Peyer's patch (tissue), 4 donors: Measurements from ENCODE around the gene PAGE2. TPM values are rescaled to one million over a fixed set of nuclear protein-coding genes. Genes with fewer than 3 reads are reported as not detected.

ENCODE experiments used
- DNase-seq, 3 donors: peaks; one replicate each; pipeline ENCODE4 v3.0.0-alpha.2; 2017 to 2019
- H3K27ac ChIP-seq, 4 donors: fragments of 200-600 bp; sonication (generic); one replicate each; pipeline ENCODE4 v1.5.1; 2016 to 2019
- H3K27me3 ChIP-seq, 2 donors: fragments of 200-600 bp; sonication (generic); one replicate each; pipeline ENCODE4 v1.5.1; 2019
- H3K36me3 ChIP-seq, 3 donors: fragments of 200-600 bp; sonication (generic); one replicate each; pipeline ENCODE4 v1.5.1; 2016 to 2019
- H3K4me1 ChIP-seq, 4 donors: fragments of 200-600 bp; sonication (generic); one replicate each; pipeline ENCODE4 v1.5.1; 2016 to 2019
- H3K4me3 ChIP-seq, 4 donors: fragments of 200-600 bp; sonication (generic); 1 replicate in 3 of 4; 2 replicates in 1 of 4; pipeline ENCODE4 v1.5.1; 2016 to 2019; ENCODE audit warnings: mild to moderate bottlenecking in 1 of 4
- H3K9me3 ChIP-seq, 4 donors: fragments of 200-600 bp; sonication (generic); one replicate each; pipeline ENCODE4 v1.5.1; 2016 to 2019; ENCODE audit warnings: mild to moderate bottlenecking in 1 of 4
- CTCF ChIP-seq, 6 experiments: fragments of 450-650 bp in 4 of 6; fragments of 200-600 bp in 2 of 6; sonication (generic) in 1 of 6; IDR thresholded peaks; one replicate each; pipeline ENCODE4 v1.5.1; 2017 to 2019; ENCODE audit warnings: antibody characterized with exemption in 6 of 6, mild to moderate bottlenecking in 3 of 6, moderate library complexity in 1 of 6
- POLR2A ChIP-seq, 2 donors: fragments of 450-650 bp; IDR thresholded peaks; one replicate each; pipeline ENCODE4 v1.5.1; 2017; ENCODE audit warnings: antibody characterized with exemption in 2 of 2, mild to moderate bottlenecking in 2 of 2, moderate library complexity in 2 of 2
- total RNA-seq, 4 donors: library from RNA; depleted of rRNA; stranded (reverse); fragments of >200 nt; gene quantifications; one replicate each; pipeline ENCODE4 v1.1.0, GENCODE V29; 2016

PAGE2 gene
- total RNA-seq, 4 donors from 2014 or later, result not detected

GRCh38 chrX:55119712-55120111, 30.9 kb downstream of the PAGE2 start:
- TF ChIP-seq POLR2A (IDR thresholded peaks at IDR 0.05) (no peak), CTCF (IDR thresholded peaks at IDR 0.05) (no peak)
- no peak for DNase-seq
- no peak overlapping the region for H3K4me3 ChIP-seq
- H3K27ac ChIP-seq, result no peak overlapping the region
- no peaks in the 10 kb centered on the region for H3K27me3 ChIP-seq
- H3K36me3 ChIP-seq, result no peaks in the 10 kb centered on the region
- no peaks in the 10 kb centered on the region for H3K4me1 ChIP-seq
- no peaks in the 10 kb centered on the region for H3K9me3 ChIP-seq

DNA sequence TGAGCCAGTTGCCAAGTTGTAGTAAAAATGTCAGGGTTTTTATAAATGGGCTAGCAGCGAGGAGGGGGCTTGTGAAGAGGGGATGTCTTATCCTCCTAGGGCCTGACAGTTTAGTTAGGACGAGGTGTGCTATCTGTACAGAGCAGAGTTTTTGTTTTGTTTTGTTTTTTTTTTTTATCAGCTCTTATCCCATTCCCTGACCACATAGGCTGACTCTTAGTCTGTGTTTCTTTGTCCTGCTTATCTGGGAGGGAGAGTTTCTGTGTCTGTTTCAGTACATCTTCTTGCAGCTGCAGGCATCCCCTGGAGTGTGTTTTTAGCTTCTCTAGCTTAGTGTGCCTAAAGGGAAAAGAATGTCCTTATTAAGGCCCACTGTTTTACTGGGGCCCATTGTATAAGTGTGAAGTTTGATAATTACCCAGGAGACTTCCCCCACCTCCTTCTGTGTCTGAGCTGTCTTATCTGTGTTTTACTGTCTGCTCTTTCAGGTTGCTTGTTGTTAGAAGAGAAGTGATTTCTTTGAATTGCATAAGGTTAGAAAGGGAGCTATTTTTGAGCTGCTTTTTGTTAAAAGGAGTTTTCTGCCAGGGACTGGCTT, 32.0 kb downstream of the PAGE2 start:
- no peak for TF ChIP-seq CTCF (IDR thresholded peaks at IDR 0.05)
- Histone ChIP-seq H3K4me1 (no peaks in the 10 kb centered on the region), H3K4me3 (no peak overlapping the region), H3K27ac (no peak overlapping the region), H3K36me3 (no peaks in the 10 kb centered on the region), H3K27me3 (no peaks in the 10 kb centered on the region), H3K9me3 (no peaks in the 10 kb centered on the region)
- no peak for DNase-seq

GRCh38 chrX:55123900-55124299, 35.1 kb downstream of the PAGE2 start:
- Histone ChIP-seq H3K9me3 (no peaks in the 10 kb centered on the region), H3K4me1 (no peaks in the 10 kb centered on the region), H3K4me3 (no peak overlapping the region), H3K36me3 (no peaks in the 10 kb centered on the region), H3K27ac (no peak overlapping the region), H3K27me3 (no peaks in the 10 kb centered on the region)
- DNase-seq, result no peak
- TF ChIP-seq POLR2A (IDR thresholded peaks at IDR 0.05) (no peak), CTCF (IDR thresholded peaks at IDR 0.05) (no peak)

DNA sequence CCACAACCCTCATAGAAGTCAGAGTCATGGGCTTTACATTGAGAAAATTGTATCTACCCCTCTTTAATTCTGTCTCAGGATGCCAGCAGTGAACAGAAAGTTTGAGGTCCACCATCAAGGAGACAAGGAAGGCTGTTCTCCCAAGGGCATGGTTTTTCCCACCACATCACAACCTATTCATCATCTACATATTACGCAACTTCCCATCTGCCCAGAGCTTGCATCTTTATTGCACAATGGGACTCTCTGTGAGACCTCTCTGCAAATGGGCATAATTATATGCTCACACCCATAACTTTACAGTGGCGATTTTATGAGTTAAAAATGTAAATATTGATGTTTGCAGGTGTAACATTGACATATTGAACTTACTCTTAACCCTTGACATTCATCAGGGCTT, 38.9 kb downstream of the PAGE2 start:
- H3K4me1 ChIP-seq, result no peaks in the 10 kb centered on the region
- no peaks in the 10 kb centered on the region for H3K27me3 ChIP-seq
- H3K4me3 ChIP-seq, result no peak overlapping the region
- TF ChIP-seq POLR2A (IDR thresholded peaks at IDR 0.05) (no peak), CTCF (IDR thresholded peaks at IDR 0.05) (no peak)
- H3K36me3 ChIP-seq, result no peaks in the 10 kb centered on the region
- H3K9me3 ChIP-seq, result no peaks in the 10 kb centered on the region
- H3K27ac ChIP-seq, result no peak overlapping the region
- no peak for DNase-seq

- Histone ChIP-seq H3K4me1 (no peaks in the 10 kb centered on the region), H3K9me3 (no peaks in the 10 kb centered on the region), H3K4me3 (no peak overlapping the region), H3K36me3 (no peaks in the 10 kb centered on the region), H3K27me3 (no peaks in the 10 kb centered on the region), H3K27ac (no peak overlapping the region)
- no peak for TF ChIP-seq POLR2A (IDR thresholded peaks at IDR 0.05)
- no peak for TF ChIP-seq CTCF (IDR thresholded peaks at IDR 0.05)
- DNase-seq, result no peak
Measured at GRCh38 chrX:55129361-55129760, 40.5 kb downstream of the PAGE2 start.

DNA sequence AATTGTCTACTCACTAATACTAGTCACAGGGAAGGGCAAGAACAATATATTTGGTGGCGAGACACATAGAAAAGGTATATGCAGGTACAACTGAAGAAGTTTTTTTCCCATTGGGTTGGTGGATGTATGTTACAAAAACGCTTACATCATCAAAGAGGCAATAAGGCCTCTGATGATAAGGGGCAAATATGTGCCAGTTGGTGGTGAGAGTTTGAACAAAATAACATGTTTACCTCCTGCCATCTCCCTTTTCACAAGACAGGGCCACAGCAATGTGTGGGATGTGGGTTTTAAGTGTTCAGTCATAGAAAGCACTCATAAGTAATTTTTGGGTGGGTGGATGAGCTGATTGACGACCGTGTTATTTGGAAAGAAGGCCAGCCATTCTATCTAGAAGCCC, 41.7 kb downstream of the PAGE2 start:
- DNase-seq, result no peak
- Histone ChIP-seq H3K9me3 (no peaks in the 10 kb centered on the region), H3K4me1 (no peaks in the 10 kb centered on the region), H3K4me3 (no peak overlapping the region), H3K27me3 (no peaks in the 10 kb centered on the region), H3K27ac (no peak overlapping the region), H3K36me3 (no peaks in the 10 kb centered on the region)
- no peak for TF ChIP-seq POLR2A (IDR thresholded peaks at IDR 0.05)
- TF ChIP-seq CTCF (IDR thresholded peaks at IDR 0.05), result no peak
